Activated CD4-positive, alpha-beta T cell treated with anti-CD3 and anti-CD28 coated beads, Interleukin-2, amount 50 U/mL, for 16 hours (primary cell): ENCODE measurements around the gene OLFM1.
"Not testable (repeated sequence)": the region's sequence is repeated elsewhere in the genome, so short reads cannot be mapped to it uniquely, and the experiment has no call there.

Experiments
- DNase-seq: peaks from one replicate; pipeline ENCODE4 v3.0.0-alpha.2; 2020

OLFM1 gene

DNA sequence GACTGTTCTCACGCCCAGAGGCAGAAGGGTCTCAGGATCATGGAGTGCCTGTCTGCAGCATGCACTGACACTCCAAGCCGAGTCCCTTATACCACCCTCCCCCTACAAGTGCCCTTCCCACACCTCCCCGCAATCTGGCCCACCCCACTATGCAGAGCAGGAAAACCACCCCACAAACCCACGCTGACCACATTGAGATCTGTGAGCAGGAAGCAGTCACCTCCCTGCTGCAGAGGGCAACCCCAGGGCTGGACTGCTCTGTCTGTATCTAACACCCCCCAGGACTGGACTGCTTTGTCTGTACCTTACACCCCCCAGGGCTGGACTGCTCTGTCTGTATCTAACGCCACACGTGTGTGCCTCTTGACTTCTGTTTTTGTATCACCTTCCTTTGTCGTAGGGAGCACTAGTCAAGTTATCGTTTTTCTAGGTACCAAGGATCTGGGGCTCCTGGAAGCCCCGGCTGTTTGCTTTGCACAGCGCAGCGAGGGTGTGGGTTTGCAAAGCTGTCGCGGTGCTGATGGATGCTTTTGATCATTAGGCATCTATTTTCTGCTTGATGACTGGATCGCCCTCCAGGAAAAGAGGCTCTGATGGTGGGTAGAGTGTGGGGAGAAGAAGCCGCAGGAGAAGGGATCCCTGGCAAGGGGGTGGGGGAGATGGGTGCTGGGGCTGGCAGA lies 21.5 kb downstream of the OLFM1 start:
- DNase-seq = no peak

DNA sequence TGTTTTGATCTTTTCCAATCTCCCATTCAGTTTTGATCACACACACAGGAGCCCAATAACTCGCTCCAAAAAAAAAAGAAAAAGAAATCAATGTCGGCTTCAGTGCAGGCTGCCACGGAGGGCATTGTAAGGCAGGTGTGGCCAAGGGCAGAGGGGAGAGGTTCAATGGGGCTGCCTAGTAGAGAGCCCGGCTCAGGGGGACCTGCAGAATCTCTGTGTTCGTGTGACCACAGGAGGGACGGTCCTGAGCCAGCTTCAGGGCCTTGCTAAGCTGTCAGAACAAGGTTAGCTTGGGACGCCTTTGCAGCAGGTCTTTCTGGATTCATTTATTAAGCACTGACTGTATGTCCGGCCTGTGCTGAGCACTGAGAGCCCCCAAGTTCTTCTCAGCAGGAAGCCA lies 22.2 kb downstream of the OLFM1 start:
- no peak for DNase-seq

GRCh38 chr9:135110416-135110815 lies 22.9 kb downstream of the OLFM1 start:
- no peak for DNase-seq

DNA sequence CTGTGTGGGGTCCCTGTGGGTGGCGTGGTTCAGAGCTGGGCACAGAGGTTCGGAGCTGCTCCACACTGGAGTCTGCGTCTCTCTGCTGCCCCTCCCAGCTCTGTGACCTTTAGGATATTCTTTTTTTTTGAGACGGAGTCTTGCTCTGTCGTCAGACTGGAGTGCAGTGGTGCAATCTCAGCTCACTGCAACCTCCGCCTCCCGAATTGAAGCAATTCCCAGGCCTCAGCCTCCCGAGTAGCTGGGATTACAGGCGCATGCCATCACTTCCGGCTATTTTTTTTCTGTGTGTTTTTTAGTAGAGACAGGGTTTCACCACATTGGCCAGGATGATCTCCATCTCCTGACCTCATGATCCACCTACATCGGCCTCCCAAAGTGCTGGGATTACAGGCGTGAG lies 24.1 kb downstream of the OLFM1 start:
- not testable (repeated sequence) for DNase-seq

DNA sequence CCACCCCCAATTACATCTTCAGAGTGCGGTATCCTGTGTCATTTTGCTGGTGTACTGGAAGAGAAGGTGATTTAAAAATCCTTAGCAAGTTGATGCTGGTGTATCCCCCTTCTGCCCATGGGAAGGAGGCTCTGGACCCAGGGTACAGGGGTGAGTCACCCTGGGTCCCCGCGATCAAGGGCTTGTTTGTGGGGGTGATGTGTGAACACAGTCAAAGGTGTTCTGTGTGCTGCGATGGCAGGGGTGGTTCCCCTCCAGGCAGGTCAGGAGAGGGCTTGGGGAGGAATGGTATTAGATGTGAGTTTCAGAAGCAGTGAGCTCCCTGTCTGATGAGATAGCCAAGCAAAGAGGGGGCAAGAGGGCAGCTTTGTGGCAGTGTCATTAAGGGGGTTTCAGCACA lies 28.9 kb downstream of the OLFM1 start:
- DNase-seq = no peak

GRCh38 chr9:135116881-135117280 lies 29.4 kb downstream of the OLFM1 start:
- DNase-seq = no peak

GRCh38 chr9:135117281-135117680 lies 29.8 kb downstream of the OLFM1 start:
- no peak for DNase-seq

DNA sequence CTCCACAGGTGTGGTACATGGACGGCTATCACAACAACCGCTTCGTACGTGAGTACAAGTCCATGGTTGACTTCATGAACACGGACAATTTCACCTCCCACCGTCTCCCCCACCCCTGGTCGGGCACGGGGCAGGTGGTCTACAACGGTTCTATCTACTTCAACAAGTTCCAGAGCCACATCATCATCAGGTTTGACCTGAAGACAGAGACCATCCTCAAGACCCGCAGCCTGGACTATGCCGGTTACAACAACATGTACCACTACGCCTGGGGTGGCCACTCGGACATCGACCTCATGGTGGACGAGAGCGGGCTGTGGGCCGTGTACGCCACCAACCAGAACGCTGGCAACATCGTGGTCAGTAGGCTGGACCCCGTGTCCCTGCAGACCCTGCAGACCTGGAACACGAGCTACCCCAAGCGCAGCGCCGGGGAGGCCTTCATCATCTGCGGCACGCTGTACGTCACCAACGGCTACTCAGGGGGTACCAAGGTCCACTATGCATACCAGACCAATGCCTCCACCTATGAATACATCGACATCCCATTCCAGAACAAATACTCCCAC lies 32.1 kb downstream of the OLFM1 start:
- DNase-seq = no peak

GRCh38 chr9:135120249-135120648 lies 32.8 kb downstream of the OLFM1 start:
- no peak for DNase-seq

DNA sequence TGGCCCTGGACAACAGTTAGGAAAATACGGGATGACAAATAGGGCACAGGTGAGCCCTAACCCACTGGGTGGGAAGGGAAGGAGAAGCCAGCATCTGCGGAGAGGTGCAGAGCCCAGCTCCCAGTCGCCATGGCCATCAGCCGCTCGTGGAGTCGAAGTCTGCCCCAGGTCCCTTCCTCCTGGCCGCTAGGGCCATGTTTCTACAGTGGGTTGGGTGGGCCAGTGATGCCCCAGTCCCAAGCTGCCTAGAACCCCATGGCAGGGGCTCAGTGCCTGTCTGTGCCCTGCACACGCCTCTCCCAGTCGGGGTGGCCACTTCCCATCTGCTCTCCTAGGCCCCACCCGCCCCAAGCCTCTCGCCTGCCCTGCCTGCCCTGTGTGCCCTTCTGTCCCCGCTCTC lies 34.8 kb downstream of the OLFM1 start:
- no peak for DNase-seq

DNA sequence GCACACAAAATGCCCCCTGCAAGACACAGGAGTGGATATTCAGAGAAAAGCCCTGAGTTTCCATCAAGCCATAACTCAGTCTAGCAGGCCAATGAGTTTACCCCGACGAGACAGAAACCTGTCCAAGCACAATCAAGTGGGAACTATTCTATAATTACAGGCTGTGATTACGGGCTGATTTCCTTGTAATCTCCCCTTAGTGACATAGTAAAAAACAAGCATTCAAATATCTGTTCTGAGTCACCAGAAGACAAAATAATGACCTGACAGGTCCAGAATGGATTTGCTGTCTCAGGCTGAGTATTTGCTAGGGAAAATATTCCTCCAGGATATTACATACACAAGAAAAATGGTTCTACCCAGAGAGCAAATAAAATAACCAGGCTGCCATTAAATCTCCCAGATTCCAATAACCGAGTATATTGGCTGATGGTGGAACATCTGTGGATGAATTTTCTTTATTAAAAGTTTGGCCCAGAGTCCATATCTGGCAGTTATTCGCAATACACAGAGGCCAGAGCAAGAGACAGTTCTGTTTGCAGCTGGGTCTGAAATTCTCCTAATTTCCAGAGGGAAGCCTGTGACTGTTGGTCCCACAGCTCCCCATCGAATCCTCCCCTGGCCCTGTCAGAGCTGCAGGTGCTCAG lies 35.8 kb downstream of the OLFM1 start:
- DNase-seq = no peak

DNA sequence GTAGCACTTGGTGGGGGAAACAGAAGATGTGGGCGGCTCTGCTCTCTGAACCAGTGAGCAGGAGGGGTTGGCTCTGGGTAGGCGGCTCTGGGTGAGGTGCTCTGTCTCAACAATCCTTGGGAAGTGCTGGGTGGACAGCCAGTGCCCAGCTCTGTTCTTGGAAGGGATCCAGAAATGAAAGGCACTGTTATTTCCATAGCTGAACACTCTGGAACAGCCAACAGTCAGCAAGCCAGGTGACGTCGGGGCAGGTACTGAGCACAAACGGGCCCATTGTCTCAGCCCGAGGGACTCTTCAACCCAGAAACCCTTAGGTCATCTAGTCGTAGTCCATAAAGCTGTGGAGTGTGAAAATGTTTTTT lies 36.3 kb downstream of the OLFM1 start:
- no peak for DNase-seq

- DNase-seq = no peak
These were observed 39.2 kb downstream of the OLFM1 start for GRCh38 chr9:135126451-135127187.

GRCh38 chr9:135127718-135128670 lies 40.5 kb downstream of the OLFM1 start:
- no peak for DNase-seq

GRCh38 chr9:135129137-135129695 lies 41.7 kb downstream of the OLFM1 start:
- DNase-seq = no peak

- DNase-seq = peak; percentile 77
These were observed 42.9 kb downstream of the OLFM1 start for GRCh38 chr9:135130207-135130976.

GRCh38 chr9:135131488-135131887 lies 44.0 kb downstream of the OLFM1 start:
- no peak for DNase-seq

GRCh38 chr9:135132008-135132407 lies 44.5 kb downstream of the OLFM1 start:
- DNase-seq = no peak

DNA sequence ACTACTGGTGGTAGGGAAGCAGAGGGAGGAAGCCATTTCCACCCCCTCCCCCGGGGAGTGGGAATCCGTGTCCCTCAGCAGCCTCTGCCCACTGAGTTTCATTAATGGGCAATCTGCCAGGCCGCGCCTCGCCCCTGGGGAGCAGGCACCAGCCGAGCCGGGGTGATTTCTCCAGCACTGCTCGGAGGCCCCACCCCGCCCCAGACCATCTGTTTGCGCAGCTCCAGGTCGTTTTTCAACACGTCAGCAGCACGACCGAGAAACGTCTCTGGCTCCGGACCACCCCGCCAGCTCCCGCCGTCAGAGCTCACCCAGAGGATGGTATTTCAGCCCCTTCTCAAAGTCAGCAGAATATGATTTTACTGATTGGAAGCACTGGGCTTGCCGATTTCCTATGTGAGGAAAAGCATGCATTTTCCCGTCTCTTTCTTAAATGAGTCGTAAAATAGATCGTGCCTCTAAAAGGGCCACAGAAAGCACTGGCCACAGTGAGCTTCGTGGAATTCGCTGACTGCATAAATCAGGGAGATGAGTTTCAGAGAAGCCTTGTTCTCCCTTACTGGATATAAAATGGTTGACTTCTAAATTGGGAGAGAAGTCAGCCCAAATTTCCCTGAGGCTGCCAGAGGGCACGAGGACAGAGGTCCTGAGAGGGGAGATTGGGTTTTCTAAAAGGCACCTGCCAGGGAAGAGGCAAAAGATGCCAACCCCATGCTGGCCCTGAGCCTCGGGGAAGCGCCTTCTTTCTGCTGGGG lies 47.0 kb downstream of the OLFM1 start:
- DNase-seq = no peak

GRCh38 chr9:135135171-135135928 lies 47.9 kb downstream of the OLFM1 start:
- no peak for DNase-seq
